Mesothelial cell of epicardium (in vitro differentiated cells): ENCODE data around the gene MSRB3. TPM values are rescaled to one million over a fixed set of nuclear protein-coding genes. Genes with fewer than 3 reads are reported as not detected.

ENCODE experiments used
- DNase-seq, 2 experiments: peaks; one replicate each; pipeline ENCODE4 v3.0.0; 2021; ENCODE audit warnings: low spot score in 2 of 2; ENCODE audit not compliant: unreplicated experiment in 2 of 2
- H3K27ac Mint-ChIP-seq: 2 replicates; pipeline ENCODE4 v1.8.0; 2021; ENCODE audit warnings: mixed read lengths
- H3K27me3 Mint-ChIP-seq: 2 replicates; pipeline ENCODE4 v1.8.0; 2021; ENCODE audit warnings: low read depth, mixed read lengths
- H3K36me3 Mint-ChIP-seq: 2 replicates; pipeline ENCODE4 v1.8.0; 2021; ENCODE audit warnings: mixed read lengths
- H3K4me1 Mint-ChIP-seq: 2 replicates; pipeline ENCODE4 v1.8.0; 2021; ENCODE audit warnings: mixed read lengths
- H3K4me3 Mint-ChIP-seq: 2 replicates; pipeline ENCODE4 v1.8.0; 2021; ENCODE audit warnings: mild to moderate bottlenecking, moderate library complexity, mixed read lengths
- H3K9me3 Mint-ChIP-seq: 2 replicates; pipeline ENCODE4 v1.8.0; 2021; ENCODE audit warnings: mixed read lengths
- CTCF ChIP-seq: fragments of 200-600 bp; sonication (generic); IDR thresholded peaks from one replicate; pipeline ENCODE4 v1.5.0; 2021; ENCODE audit warnings: antibody characterized with exemption; ENCODE audit not compliant: unreplicated experiment
- total RNA-seq: library from RNA; stranded (reverse); gene quantifications from 3 replicates; pipeline ENCODE4 v1.2.1, GENCODE V29; 2021

Gene MSRB3
- total RNA-seq, 1 donor from 2014 or later: 20.4 TPM

DNA sequence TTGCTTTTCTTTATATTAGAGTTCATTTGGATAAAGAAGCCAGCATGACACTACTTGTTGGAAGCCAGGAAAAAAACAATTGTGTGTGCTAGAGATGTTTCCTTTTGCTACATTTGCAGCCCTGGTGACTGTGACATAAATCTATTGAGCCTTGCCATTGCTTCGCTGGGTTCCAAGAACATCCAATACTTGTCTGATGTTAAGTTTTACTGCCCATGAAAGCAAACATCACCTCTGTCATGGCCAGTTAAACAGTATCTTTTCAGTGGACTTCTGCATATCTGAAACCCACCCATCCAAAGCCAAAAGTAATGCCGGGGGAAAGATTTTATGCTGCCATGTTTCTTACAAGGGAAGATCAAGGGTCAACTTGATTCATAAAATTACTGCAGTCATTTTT is 184.0 kb downstream of the MSRB3 start:
- TF ChIP-seq CTCF: no peak
- Mint-ChIP-seq H3K4me1 (peaks cover 54% of the 10 kb centered on the region), H3K4me3 (no peak overlapping the region), H3K27ac (no peak overlapping the region), H3K36me3 (peaks cover 2% of the 10 kb centered on the region), H3K9me3 (no peaks in the 10 kb centered on the region), H3K27me3 (no peaks in the 10 kb centered on the region)
- no peak for DNase-seq

- no peak for DNase-seq
- no peak overlapping the region for H3K4me3 Mint-ChIP-seq
- peaks cover 54% of the 10 kb centered on the region for H3K4me1 Mint-ChIP-seq
- no peaks in the 10 kb centered on the region for H3K27me3 Mint-ChIP-seq
- TF ChIP-seq CTCF: no peak
- H3K36me3 Mint-ChIP-seq: no peaks in the 10 kb centered on the region
- H3K9me3 Mint-ChIP-seq: no peaks in the 10 kb centered on the region
- no peak overlapping the region for H3K27ac Mint-ChIP-seq
Observed at GRCh38 chr12:65463082-65463481, 184.6 kb downstream of the MSRB3 start.

- Mint-ChIP-seq H3K9me3 (no peaks in the 10 kb centered on the region), H3K27ac (no peak overlapping the region), H3K4me1 (peaks cover 49% of the 10 kb centered on the region), H3K36me3 (no peaks in the 10 kb centered on the region), H3K4me3 (no peak overlapping the region), H3K27me3 (no peaks in the 10 kb centered on the region)
- no peak for TF ChIP-seq CTCF
- no peak for DNase-seq
Observed at GRCh38 chr12:65463611-65464010, 185.1 kb downstream of the MSRB3 start.

DNA sequence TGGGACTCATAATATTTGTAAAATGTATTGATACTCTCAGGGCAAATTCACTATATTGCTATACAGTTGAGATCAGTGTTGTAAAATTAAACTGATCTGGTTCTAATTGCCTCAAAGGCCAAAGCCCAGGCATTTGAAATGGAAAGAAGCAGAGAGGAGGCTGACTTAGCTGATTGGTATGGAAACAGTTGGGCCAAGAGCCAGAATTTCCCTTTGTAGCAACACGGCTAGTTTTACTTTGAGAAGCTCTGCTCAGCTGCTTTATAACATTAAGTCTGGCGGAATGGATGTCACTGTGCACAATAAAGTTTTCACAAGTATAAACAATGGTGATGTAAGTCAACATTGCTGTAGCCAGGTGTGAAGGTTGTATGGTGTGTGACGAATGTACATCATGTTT is 186.4 kb downstream of the MSRB3 start:
- no peak for DNase-seq
- Mint-ChIP-seq H3K36me3 (no peaks in the 10 kb centered on the region), H3K9me3 (no peaks in the 10 kb centered on the region), H3K27ac (peak overlapping the region; percentile 80), H3K4me3 (no peak overlapping the region), H3K4me1 (peaks cover 36% of the 10 kb centered on the region), H3K27me3 (no peaks in the 10 kb centered on the region)
- no peak for TF ChIP-seq CTCF

DNA sequence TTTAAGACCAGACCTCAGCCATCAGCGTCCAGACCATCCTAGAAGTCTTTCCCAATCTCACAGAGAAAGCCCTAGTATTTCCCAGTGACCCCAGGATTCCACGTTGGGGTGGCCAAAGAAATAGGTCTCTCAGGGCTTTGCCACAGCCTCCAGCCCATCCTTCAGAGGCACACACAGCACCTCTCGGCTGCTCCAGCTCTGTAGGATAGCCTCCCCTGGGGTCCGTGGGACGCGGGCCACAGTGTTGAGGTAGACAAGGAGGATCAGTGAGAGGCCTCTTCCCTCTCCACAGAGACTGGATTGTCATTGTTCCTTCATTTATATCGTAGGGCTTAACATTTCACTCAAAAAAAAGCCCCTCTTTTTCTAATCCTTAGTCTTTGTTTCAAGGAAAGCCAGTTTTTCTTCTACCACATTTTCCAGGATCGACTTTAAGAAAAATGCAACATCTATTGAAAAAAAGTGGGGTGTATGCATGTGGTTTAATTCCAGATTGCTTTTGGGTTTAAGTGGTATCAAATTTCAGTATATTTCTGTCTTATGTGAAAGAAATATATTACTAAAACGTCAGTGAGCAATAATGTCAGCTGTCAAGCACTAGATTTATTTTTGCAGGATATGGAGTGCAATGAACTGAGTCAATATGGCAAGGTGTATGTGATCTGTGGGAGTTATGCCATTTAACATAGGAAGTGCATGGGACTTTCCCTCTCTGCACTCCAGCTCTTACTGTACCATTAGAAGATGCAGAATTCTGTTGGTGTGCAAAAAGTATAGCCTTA is 187.5 kb downstream of the MSRB3 start:
- Mint-ChIP-seq H3K4me1 (peaks cover 33% of the 10 kb centered on the region), H3K9me3 (no peaks in the 10 kb centered on the region), H3K27me3 (no peaks in the 10 kb centered on the region), H3K4me3 (no peak overlapping the region), H3K36me3 (no peaks in the 10 kb centered on the region), H3K27ac (peak overlapping the region; percentile 44)
- DNase-seq: no peak
- TF ChIP-seq CTCF: no peak
